ENCODE data around the gene FAM89B.

GRCh38 chr11:65562788-65563187 lies 9.6 kb upstream of the FAM89B start:
- TF ChIP-seq CTCF (IDR thresholded peaks at IDR 0.05) (no peak), POLR2AphosphoS5 (IDR thresholded peaks at IDR 0.05; ENCODE audit: insufficient read depth in 1 of 2, low read depth in 1 of 2) (no peak)

All from vagina (tissue), 2 donors.